ENCODE results near the gene APPBP2.

APPBP2 gene

DNA sequence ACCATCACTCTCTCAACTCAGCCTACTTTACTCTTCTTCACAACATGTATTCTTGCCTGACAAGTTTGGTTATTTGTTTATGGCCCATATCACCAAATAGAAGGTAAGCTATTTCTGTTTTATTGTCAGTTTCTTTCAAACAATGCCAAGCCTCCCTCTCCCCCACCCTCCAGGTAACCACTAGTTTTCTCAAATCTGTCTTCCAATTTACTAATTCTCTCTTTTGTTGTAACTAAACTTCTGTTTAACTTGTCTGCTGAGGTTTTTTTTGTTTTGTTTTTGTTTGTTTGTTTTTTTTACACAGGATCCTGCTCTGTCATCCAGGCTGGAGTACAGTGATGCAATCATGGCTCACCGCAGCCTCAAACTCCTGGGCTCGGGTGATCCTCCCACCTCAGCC, 68.9 kb downstream of the APPBP2 start:
- H3K4me3 ChIP-seq (replicated peaks in 1 of 2; ENCODE audit: low read depth in 2 of 2, low read length in 2 of 2): no peak overlapping the region
- TF ChIP-seq, protein P1, sequence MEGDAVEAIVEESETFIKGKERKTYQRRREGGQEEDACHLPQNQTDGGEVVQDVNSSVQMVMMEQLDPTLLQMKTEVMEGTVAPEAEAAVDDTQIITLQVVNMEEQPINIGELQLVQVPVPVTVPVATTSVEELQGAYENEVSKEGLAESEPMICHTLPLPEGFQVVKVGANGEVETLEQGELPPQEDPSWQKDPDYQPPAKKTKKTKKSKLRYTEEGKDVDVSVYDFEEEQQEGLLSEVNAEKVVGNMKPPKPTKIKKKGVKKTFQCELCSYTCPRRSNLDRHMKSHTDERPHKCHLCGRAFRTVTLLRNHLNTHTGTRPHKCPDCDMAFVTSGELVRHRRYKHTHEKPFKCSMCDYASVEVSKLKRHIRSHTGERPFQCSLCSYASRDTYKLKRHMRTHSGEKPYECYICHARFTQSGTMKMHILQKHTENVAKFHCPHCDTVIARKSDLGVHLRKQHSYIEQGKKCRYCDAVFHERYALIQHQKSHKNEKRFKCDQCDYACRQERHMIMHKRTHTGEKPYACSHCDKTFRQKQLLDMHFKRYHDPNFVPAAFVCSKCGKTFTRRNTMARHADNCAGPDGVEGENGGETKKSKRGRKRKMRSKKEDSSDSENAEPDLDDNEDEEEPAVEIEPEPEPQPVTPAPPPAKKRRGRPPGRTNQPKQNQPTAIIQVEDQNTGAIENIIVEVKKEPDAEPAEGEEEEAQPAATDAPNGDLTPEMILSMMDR (IDR thresholded peaks at IDR 0.05; ENCODE audit: low read depth, low read length): no peak
- no peak for DNase-seq (ENCODE audit: low read depth in 2 of 2)

DNA sequence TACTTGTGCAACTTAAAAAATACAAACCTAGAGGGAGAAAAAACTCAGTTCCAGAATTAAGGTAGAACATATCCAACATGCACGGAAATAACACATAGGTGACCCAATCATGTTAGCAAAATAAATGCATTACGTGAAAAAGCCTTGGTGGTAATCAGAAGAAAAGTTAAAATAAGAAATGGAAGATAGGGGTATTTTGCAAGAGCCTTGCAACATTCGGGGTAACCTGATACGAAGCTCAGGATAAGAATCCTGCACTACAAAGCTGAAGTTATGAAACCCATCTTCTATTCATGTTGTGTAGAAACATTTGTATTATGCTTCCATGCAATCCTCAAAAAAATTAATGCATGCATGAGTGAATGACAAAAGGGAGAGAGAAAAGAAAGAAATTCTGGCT, 70.7 kb downstream of the APPBP2 start:
- DNase-seq (ENCODE audit: low read depth in 2 of 2): peak in 1 of 2 donors; percentile 65
- H3K4me3 ChIP-seq (replicated peaks in 1 of 2; ENCODE audit: low read depth in 2 of 2, low read length in 2 of 2): no peak overlapping the region
- TF ChIP-seq, protein P1 (IDR thresholded peaks at IDR 0.05; ENCODE audit: low read depth, low read length): no peak

DNA sequence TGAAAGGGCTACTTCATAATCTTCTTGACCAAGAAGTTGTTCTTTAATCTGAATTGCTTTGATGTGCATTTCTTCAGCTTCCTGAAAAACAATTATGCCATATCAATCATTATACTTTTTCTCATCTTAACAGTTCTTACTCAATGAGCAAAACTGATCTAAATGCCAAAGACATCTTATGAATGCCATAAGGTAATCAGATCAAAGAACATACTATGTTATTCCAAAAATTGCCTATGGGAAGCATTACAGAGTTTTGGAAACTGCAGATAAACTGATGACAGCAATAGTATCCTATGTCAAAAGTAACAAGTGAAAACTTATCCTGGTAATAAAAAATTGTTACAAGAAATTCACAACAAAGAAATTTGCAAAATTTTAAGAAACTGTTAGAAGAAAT, 74.1 kb downstream of the APPBP2 start:
- TF ChIP-seq, protein P1 (IDR thresholded peaks at IDR 0.05; ENCODE audit: low read depth, low read length): no peak
- DNase-seq (ENCODE audit: low read depth in 2 of 2): no peak
- H3K4me3 ChIP-seq (replicated peaks in 1 of 2; ENCODE audit: low read depth in 2 of 2, low read length in 2 of 2): no peak overlapping the region

DNA sequence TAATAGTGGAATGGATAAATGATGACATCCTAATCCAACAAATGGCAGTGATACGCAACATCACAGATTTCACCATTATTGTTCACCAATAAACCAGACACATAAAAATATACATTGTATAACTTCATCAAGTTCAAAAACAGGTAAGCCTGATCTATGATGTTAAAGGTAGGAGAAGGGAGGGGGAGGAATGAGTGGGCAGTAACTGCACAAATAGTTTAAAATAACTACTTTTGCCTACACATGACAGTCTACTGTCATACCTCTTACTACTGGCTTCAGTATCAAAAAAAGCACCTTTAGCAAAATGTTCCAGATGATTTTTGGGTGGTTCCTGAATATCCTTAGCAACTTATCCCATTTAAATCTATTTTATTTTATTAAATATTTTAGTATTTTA, 75.0 kb downstream of the APPBP2 start:
- TF ChIP-seq, protein P1 (IDR thresholded peaks at IDR 0.05; ENCODE audit: low read depth, low read length): no peak
- DNase-seq (ENCODE audit: low read depth in 2 of 2): no peak
- no peak overlapping the region for H3K4me3 ChIP-seq (replicated peaks in 1 of 2; ENCODE audit: low read depth in 2 of 2, low read length in 2 of 2)

DNA sequence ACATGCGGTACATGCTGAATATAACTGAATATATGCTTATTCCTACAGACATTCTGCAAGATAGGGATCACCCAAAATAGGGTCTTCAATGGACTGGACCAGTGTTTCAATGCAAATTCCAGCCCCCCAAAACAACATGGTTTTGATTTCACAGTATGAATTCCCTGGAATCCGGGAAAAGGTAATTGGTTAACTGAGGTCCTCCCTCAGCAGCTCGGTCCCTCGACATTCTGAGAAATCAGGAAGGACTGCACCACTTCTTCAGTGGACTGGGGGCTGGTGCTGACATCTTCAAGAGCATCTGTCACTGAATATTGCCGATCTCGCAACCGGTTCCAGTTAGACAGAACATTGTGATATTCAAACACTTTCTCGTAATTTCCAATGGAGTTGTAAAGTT, 78.7 kb downstream of the APPBP2 start:
- no peak for DNase-seq (ENCODE audit: low read depth in 2 of 2)
- TF ChIP-seq, protein P1 (IDR thresholded peaks at IDR 0.05; ENCODE audit: low read depth, low read length): no peak

DNA sequence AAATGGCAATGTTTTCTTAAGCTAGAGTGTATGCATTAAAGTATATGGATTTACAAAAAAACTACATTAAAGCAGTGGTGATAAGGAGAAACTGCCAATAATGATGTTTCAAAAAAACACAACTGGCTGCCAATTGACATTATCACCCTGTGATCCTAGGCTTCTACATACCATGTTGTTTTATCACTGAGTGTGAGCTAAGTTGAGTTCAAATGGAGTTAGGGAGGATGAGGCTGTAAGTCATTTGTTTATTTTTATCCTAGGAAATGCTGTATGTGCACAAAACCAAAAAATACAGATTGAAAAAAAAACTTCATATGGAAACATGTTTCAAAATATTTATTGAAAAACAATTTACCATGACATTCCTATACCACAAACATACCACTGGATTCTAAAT, 80.9 kb downstream of the APPBP2 start:
- no peak for DNase-seq (ENCODE audit: low read depth in 2 of 2)
- no peak overlapping the region for H3K4me3 ChIP-seq (replicated peaks in 1 of 2; ENCODE audit: low read depth in 2 of 2, low read length in 2 of 2)
- TF ChIP-seq, protein P1 (IDR thresholded peaks at IDR 0.05; ENCODE audit: low read depth, low read length): no peak

More for the DNA sequence above, 78.7 kb downstream of the APPBP2 start:
- H3K4me3 ChIP-seq (replicated peaks in 1 of 2; ENCODE audit: low read depth in 2 of 2, low read length in 2 of 2): no peak overlapping the region

DNA sequence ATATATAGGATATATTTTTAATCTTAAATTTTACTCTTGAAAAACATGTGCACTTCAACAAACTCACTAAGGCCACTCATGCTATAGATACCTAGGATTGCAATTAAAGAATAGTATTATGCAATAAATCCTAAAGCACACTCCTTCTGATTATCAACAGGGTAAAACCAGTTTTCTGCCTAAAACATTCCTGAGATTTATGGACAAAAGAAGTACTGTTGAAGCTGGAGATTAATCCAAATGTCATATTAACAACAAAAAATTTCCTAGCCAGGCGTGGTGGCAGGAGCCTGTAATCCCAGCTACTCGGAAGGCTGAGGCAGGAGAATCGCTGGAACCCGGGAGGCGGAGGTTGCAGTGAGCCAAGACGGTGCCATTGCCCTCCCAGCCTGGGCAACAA, 82.3 kb downstream of the APPBP2 start:
- H3K4me3 ChIP-seq (replicated peaks in 1 of 2; ENCODE audit: low read depth in 2 of 2, low read length in 2 of 2): no peak overlapping the region
- TF ChIP-seq, protein P1 (IDR thresholded peaks at IDR 0.05; ENCODE audit: low read depth, low read length): no peak
- no peak for DNase-seq (ENCODE audit: low read depth in 2 of 2)
